Measurements from ENCODE around the gene PACS1. TPM values are rescaled to one million over a fixed set of nuclear protein-coding genes. Genes with fewer than 3 reads are reported as not detected.
A peak's percentile ranks its signal among the peaks of the same experiment; 100 is the strongest.
"Not testable (repeated sequence)": the region's sequence is repeated elsewhere in the genome, so short reads cannot be mapped to it uniquely, and the experiment has no call there.

The PACS1 gene
- total and polyA plus RNA-seq, 2 donors (not counting 1 experiment from before 2014, with no cell fraction given): 131 to 303 TPM

- H3K4me1 Mint-ChIP-seq: peaks cover 64% of the 10 kb centered on the region
- intact Hi-C loops (cut with micrococcal nuclease): loop anchor here (2.0 kb wide), 1 partner anchor 19 kb away; no protein-coding TSS in a partner anchor
- ATAC-seq (ENCODE audit: low read depth); H3K4me3 Mint-ChIP-seq; H3K9me3 Mint-ChIP-seq (ENCODE audit: insufficient read depth); DNase-seq; H2AFZ ChIP-seq (ENCODE audit: insufficient read depth, low read depth, low read length, poor library complexity, severe bottlenecking); H3K27ac Mint-ChIP-seq; H3K9ac ChIP-seq (ENCODE audit: low read length); H3K27me3 ChIP-seq (replicated peaks in 1 of 4; ENCODE audit: control extremely low read depth in 1 of 4, control insufficient read depth in 3 of 4, insufficient read depth in 4 of 4, low read length in 3 of 4); H3K4me2 ChIP-seq (replicated peaks; ENCODE audit: low read depth, low read length, poor library complexity, severe bottlenecking); H3K4me3 ChIP-seq (ENCODE audit: control extremely low read depth in 1 of 5, extremely low read depth in 1 of 5, insufficient read depth in 1 of 5, low read depth in 2 of 5, low read length in 4 of 5); H3K27ac ChIP-seq (ENCODE audit: low read length in 2 of 2); H3K9me3 ChIP-seq (ENCODE audit: control extremely low read depth in 1 of 3, control insufficient read depth in 2 of 3, insufficient read depth in 1 of 3, low read length in 2 of 3); H3K27me3 Mint-ChIP-seq; POLR2A ChIA-PET; H3K36me3 ChIP-seq (replicated peaks in 1 of 2; ENCODE audit: control extremely low read depth in 1 of 2, control insufficient read depth in 1 of 2, extremely low read depth in 1 of 2, insufficient read depth in 2 of 2, low read length in 1 of 2): not testable (repeated sequence)
- peaks cover 30% of the 10 kb centered on the region for H4K20me1 ChIP-seq (ENCODE audit: control insufficient read depth, insufficient read depth, low read length, poor library complexity, severe bottlenecking)
- H3K4me1 ChIP-seq (ENCODE audit: control insufficient read depth in 2 of 2, insufficient read depth in 2 of 2, low read length in 2 of 2): peaks cover 53 to 54% of the 10 kb centered on the region in 2 donors
- WGBS (ENCODE audit: insufficient coverage): 93% methylated on average over 10 of the region's 10 CpGs
- peaks cover 65% of the 10 kb centered on the region for H3K79me2 ChIP-seq (ENCODE audit: control insufficient read depth, insufficient read depth, low read length)
- CTCF ChIA-PET: interaction anchor here (0.6 to 2.3 kb wide), 4 partner anchors 10 to 34 kb away, joined by 3 to 7 read pairs (median 4); no protein-coding TSS in a partner anchor
Measured at GRCh38 chr11:66099746-66100145, 29.7 kb downstream of the PACS1 start.

- peak overlapping the region; percentile 67 for H3K4me2 ChIP-seq (replicated peaks; ENCODE audit: low read depth, low read length, poor library complexity, severe bottlenecking)
- H3K4me3 ChIP-seq (ENCODE audit: control extremely low read depth in 1 of 5, extremely low read depth in 1 of 5, insufficient read depth in 1 of 5, low read depth in 2 of 5, low read length in 4 of 5): peak overlapping the region in 4 of 5 experiments; percentile 30 to 55 (median 40)
- Mint-ChIP-seq H3K4me3 (peak overlapping the region; percentile 72), H3K27ac (peak overlapping the region; percentile 85), H3K4me1 (peaks cover 65% of the 10 kb centered on the region), H3K27me3 (no peaks in the 10 kb centered on the region), H3K9me3 (ENCODE audit: insufficient read depth) (no peaks in the 10 kb centered on the region)
- no peaks in the 10 kb centered on the region for H3K9me3 ChIP-seq (ENCODE audit: control extremely low read depth in 1 of 3, control insufficient read depth in 2 of 3, insufficient read depth in 1 of 3, low read length in 2 of 3)
- peak overlapping the region; percentile 57 for H2AFZ ChIP-seq (ENCODE audit: insufficient read depth, low read depth, low read length, poor library complexity, severe bottlenecking)
- WGBS (ENCODE audit: insufficient coverage): 16% methylated on average over 9 of the region's 14 CpGs
- ChIA-PET CTCF (interaction anchor here (1.2 to 2.3 kb wide), 4 partner anchors 11 to 33 kb away, joined by 3 to 7 read pairs (median 6); no protein-coding TSS in a partner anchor), POLR2A (no interaction called here)
- no peaks in the 10 kb centered on the region for H3K27me3 ChIP-seq (replicated peaks in 1 of 4; ENCODE audit: control extremely low read depth in 1 of 4, control insufficient read depth in 3 of 4, insufficient read depth in 4 of 4, low read length in 3 of 4)
- peaks cover 54 to 55% of the 10 kb centered on the region in 2 donors for H3K4me1 ChIP-seq (ENCODE audit: control insufficient read depth in 2 of 2, insufficient read depth in 2 of 2, low read length in 2 of 2)
- peak; percentile 90 for ATAC-seq (ENCODE audit: low read depth)
- peaks cover 32% of the 10 kb centered on the region for H4K20me1 ChIP-seq (ENCODE audit: control insufficient read depth, insufficient read depth, low read length, poor library complexity, severe bottlenecking)
- H3K36me3 ChIP-seq (replicated peaks in 1 of 2; ENCODE audit: control extremely low read depth in 1 of 2, control insufficient read depth in 1 of 2, extremely low read depth in 1 of 2, insufficient read depth in 2 of 2, low read length in 1 of 2): peaks cover 0 to 4% of the 10 kb centered on the region in 2 experiments
- H3K79me2 ChIP-seq (ENCODE audit: control insufficient read depth, insufficient read depth, low read length): peaks cover 70% of the 10 kb centered on the region
- peak overlapping the region; percentile 46 for H3K9ac ChIP-seq (ENCODE audit: low read length)
- peak overlapping the region; percentile 60 to 72 for H3K27ac ChIP-seq (ENCODE audit: low read length in 2 of 2)
- DNase-seq: peak; percentile 77
- TF ChIP-seq EZH2 (IDR thresholded peaks at IDR 0.05; ENCODE audit: borderline replicate concordance, insufficient read depth, low read depth, low read length, poor library complexity, severe bottlenecking): no peak
- no peak for TF ChIP-seq CTCF (IDR thresholded peaks at IDR 0.05)
- intact Hi-C loops (cut with micrococcal nuclease): loop anchor here (1.0 to 2.0 kb wide), 2 partner anchors 13 to 20 kb away; no protein-coding TSS in a partner anchor
Measured at GRCh38 chr11:66100272-66101065, 30.4 kb downstream of the PACS1 start.
